H9 (cell line): ENCODE data around the gene SPPL3. TPM values are rescaled to one million over a fixed set of nuclear protein-coding genes. Genes with fewer than 3 reads are reported as not detected.

Source experiments
- DNase-seq: peaks from one replicate; pipeline ENCODE4 v3.0.0-alpha.2; 2017
- H2AFZ ChIP-seq: one replicate; pipeline ENCODE4 v1.6.1; 2013; ENCODE audit warnings: mild to moderate bottlenecking, low read length, control low read depth, moderate library complexity
- H2AK5ac ChIP-seq: 2 replicates; pipeline ENCODE4 v1.6.1; 2013; ENCODE audit warnings: low read length, control low read depth, mixed read lengths; ENCODE audit not compliant: insufficient read length
- H2BK120ac ChIP-seq: one replicate; pipeline ENCODE4 v1.6.1; 2013; ENCODE audit warnings: low read depth, mild to moderate bottlenecking, low read length, control low read depth, inconsistent platforms; ENCODE audit not compliant: poor library complexity, severe bottlenecking
- H2BK12ac ChIP-seq: 2 replicates; pipeline ENCODE4 v1.6.1; 2013; ENCODE audit warnings: low read length, control low read depth, mixed read lengths, low read depth; ENCODE audit not compliant: insufficient read length
- H2BK15ac ChIP-seq: 2 replicates; pipeline ENCODE4 v1.6.1; 2013; ENCODE audit warnings: low read depth, low read length, control low read depth
- H2BK20ac ChIP-seq: one replicate; pipeline ENCODE4 v1.6.1; 2013; ENCODE audit warnings: low read depth, mild to moderate bottlenecking, low read length, control low read depth, inconsistent platforms; ENCODE audit not compliant: poor library complexity, severe bottlenecking
- H2BK5ac ChIP-seq: 2 replicates; pipeline ENCODE4 v1.6.1; 2013; ENCODE audit warnings: low read length, control low read depth, mixed read lengths; ENCODE audit not compliant: insufficient read length
- H3K14ac ChIP-seq: 2 replicates; pipeline ENCODE4 v1.6.1; 2013; ENCODE audit warnings: low read length, control low read depth; ENCODE audit not compliant: insufficient read depth
- H3K18ac ChIP-seq: 2 replicates; pipeline ENCODE4 v1.6.1; 2013; ENCODE audit warnings: low read depth, mild to moderate bottlenecking, mixed read lengths, low read length, control low read depth; ENCODE audit not compliant: insufficient read length
- H3K23ac ChIP-seq: 2 replicates; pipeline ENCODE4 v1.6.1; 2013; ENCODE audit warnings: low read length, control low read depth, mixed read lengths, low read depth; ENCODE audit not compliant: insufficient read length
- H3K23me2 ChIP-seq: 2 replicates; pipeline ENCODE4 v1.6.1; 2013; ENCODE audit warnings: low read depth, mild to moderate bottlenecking, mixed read lengths, low read length, control low read depth; ENCODE audit not compliant: insufficient read length, poor library complexity, severe bottlenecking
- H3K27ac ChIP-seq: 2 replicates; pipeline ENCODE4 v1.5.1; 2013; ENCODE audit warnings: low read length, control low read depth, mixed read lengths, low read depth; ENCODE audit not compliant: insufficient read length
- H3K27me3 ChIP-seq: 2 replicates; pipeline ENCODE4 v1.6.1; 2013; ENCODE audit warnings: low read length, control low read depth, inconsistent platforms; ENCODE audit not compliant: insufficient read depth
- H3K4ac ChIP-seq: 2 replicates; pipeline ENCODE4 v1.6.1; 2013; ENCODE audit warnings: low read depth, mild to moderate bottlenecking, control low read depth, inconsistent platforms, low read length, moderate library complexity
- H3K4me1 ChIP-seq: 2 replicates; pipeline ENCODE4 v1.6.1; 2013; ENCODE audit warnings: low read length, control low read depth, inconsistent platforms; ENCODE audit not compliant: insufficient read depth
- H3K4me2 ChIP-seq: 2 replicates; pipeline ENCODE4 v1.6.1; 2013; ENCODE audit warnings: low read length, control low read depth, mixed read lengths; ENCODE audit not compliant: insufficient read length, insufficient read depth
- H3K56ac ChIP-seq: 2 replicates; pipeline ENCODE4 v1.6.1; 2013; ENCODE audit warnings: low read depth, mild to moderate bottlenecking, mixed read lengths, low read length, control low read depth; ENCODE audit not compliant: insufficient read length
- H3K79me1 ChIP-seq: 2 replicates; pipeline ENCODE4 v1.6.1; 2013; ENCODE audit warnings: low read depth, mild to moderate bottlenecking, moderate library complexity, low read length, control low read depth, inconsistent platforms; ENCODE audit not compliant: insufficient read depth, poor library complexity, severe bottlenecking
- H3K79me2 ChIP-seq: 2 replicates; pipeline ENCODE4 v1.6.1; 2013; ENCODE audit warnings: low read length, control low read depth, inconsistent platforms; ENCODE audit not compliant: insufficient read depth
- H3K9ac ChIP-seq: 2 replicates; pipeline ENCODE4 v1.6.1; 2013; ENCODE audit warnings: low read length, control low read depth, mixed read lengths; ENCODE audit not compliant: insufficient read length; ENCODE audit errors: extremely low read depth
- H3K9me3 ChIP-seq: one replicate; pipeline ENCODE4 v1.6.1; 2013; ENCODE audit warnings: low read depth, low read length, inconsistent platforms; ENCODE audit not compliant: control insufficient read depth
- H3T11ph ChIP-seq: one replicate; pipeline ENCODE4 v1.6.1; 2013; ENCODE audit warnings: mild to moderate bottlenecking, low read length, control low read depth, inconsistent platforms
- H4K20me1 ChIP-seq: one replicate; pipeline ENCODE4 v1.6.1; 2013; ENCODE audit not compliant: control insufficient read depth, insufficient read length, insufficient read depth
- H4K5ac ChIP-seq: 2 replicates; pipeline ENCODE4 v1.6.1; 2013; ENCODE audit warnings: low read depth, mild to moderate bottlenecking, mixed read lengths, low read length, control low read depth; ENCODE audit not compliant: insufficient read length
- H4K8ac ChIP-seq: replicated peaks from 2 replicates; pipeline ENCODE4 v1.6.1; 2013; ENCODE audit warnings: low read length, control low read depth, mixed read lengths, low read depth; ENCODE audit not compliant: insufficient read length
- H4K91ac ChIP-seq: 2 replicates; pipeline ENCODE4 v1.6.1; 2013; ENCODE audit warnings: low read depth, mild to moderate bottlenecking, moderate library complexity, mixed read lengths, low read length, control low read depth; ENCODE audit not compliant: insufficient read length
- H3K27ac Mint-ChIP-seq, 3 experiments: 2 replicates in 2 of 3; 3 replicates in 1 of 3; pipeline ENCODE4 v1.8.0; 2020 to 2021; ENCODE audit warnings: mixed read lengths in 3 of 3, mild to moderate bottlenecking in 1 of 3, moderate library complexity in 1 of 3
- H3K27me3 Mint-ChIP-seq: 2 replicates; pipeline ENCODE4 v1.8.0; 2021; ENCODE audit warnings: low read depth, mild to moderate bottlenecking, moderate library complexity, mixed read lengths
- H3K36me3 Mint-ChIP-seq, 3 experiments: 2 replicates in 2 of 3; 3 replicates in 1 of 3; pipeline ENCODE4 v1.8.0; 2020 to 2021; ENCODE audit warnings: low read depth in 3 of 3, mixed read lengths in 3 of 3; ENCODE audit not compliant: insufficient read depth in 1 of 3
- H3K4me1 Mint-ChIP-seq, 2 experiments: 2 replicates each; pipeline ENCODE4 v1.8.0; 2020; ENCODE audit warnings: mixed read lengths in 2 of 2
- H3K4me3 Mint-ChIP-seq, 2 experiments: 2 replicates in 1 of 2; 3 replicates in 1 of 2; pipeline ENCODE4 v1.8.0; 2020 to 2021; ENCODE audit warnings: mild to moderate bottlenecking in 2 of 2, mixed read lengths in 2 of 2, moderate library complexity in 1 of 2
- H3K9me3 Mint-ChIP-seq, 2 experiments: 2 replicates in 1 of 2; 3 replicates in 1 of 2; pipeline ENCODE4 v1.8.0; 2020; ENCODE audit warnings: mild to moderate bottlenecking in 2 of 2, mixed read lengths in 2 of 2, moderate library complexity in 1 of 2
- WGBS: extraction: QIAGEN DNeasy Blood & Tissue Kit; methylation state at CpG from one replicate; pipeline ENCODE4 v1.1.7; 2013; ENCODE audit warnings: missing lambda C conversion rate, low lambda C conversion rate, mixed read lengths; ENCODE audit not compliant: insufficient read length; ENCODE audit errors: extremely low coverage; 5-methylcytosine and 5-hydroxymethylcytosine counted together
- total RNA-seq: library from RNA; stranded (reverse); gene quantifications from 2 replicates; pipeline ENCODE4 v1.2.1, GENCODE V29; 2021
- TF ChIP-seq, protein P1 (sequence below): fragments of 200-600 bp; sonication (generic); conservative IDR thresholded peaks from 3 replicates; pipeline ENCODE4 v1.8.0; 2021; ENCODE audit warnings: antibody characterized with exemption, mild to moderate bottlenecking

The SPPL3 gene
- total RNA-seq, 1 experiment from 2014 or later: 46.3 TPM

DNA sequence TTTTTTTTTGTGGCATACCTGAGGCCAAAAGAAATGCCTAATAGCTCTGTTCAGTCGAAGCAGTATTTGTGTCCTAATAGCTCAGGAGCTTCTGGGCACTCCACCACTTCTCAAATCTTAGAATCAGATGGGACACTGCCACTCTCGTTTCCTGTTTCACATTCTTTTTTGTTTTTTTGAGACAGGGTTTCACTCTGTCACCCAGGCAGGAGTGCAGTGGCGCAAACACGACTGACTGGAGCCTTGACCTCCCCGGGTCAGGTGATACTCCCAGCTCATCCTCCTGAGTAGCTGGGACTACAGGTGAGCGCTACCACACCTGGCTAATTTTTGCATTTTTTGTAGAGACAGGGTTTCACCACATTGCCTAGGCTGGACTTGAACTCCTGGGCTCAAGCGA is 52.7 kb downstream of the SPPL3 start:
- no peaks in the 10 kb centered on the region for H4K20me1 ChIP-seq
- H2AK5ac ChIP-seq: no peak overlapping the region

More for the DNA sequence above, 52.7 kb downstream of the SPPL3 start:
- no peak for DNase-seq
- no peaks in the 10 kb centered on the region for H3K9me3 Mint-ChIP-seq
- Histone ChIP-seq H2BK15ac (no peak overlapping the region), H3T11ph (no peak overlapping the region), H2BK20ac (no peak overlapping the region), H3K27me3 (no peaks in the 10 kb centered on the region), H3K4me1 (no peaks in the 10 kb centered on the region), H3K9me3 (no peaks in the 10 kb centered on the region), H3K4ac (no peak overlapping the region), H2BK12ac (no peak overlapping the region), H3K18ac (no peak overlapping the region), H4K5ac (no peak overlapping the region), H2BK5ac (no peak overlapping the region), H3K9ac (no peak overlapping the region), H4K8ac (no peak overlapping the region), H4K91ac (no peak overlapping the region), H3K79me2 (peaks cover 3% of the 10 kb centered on the region; the same call in 1 of the 2 replicates), H3K56ac (no peak overlapping the region), H2AFZ (no peak overlapping the region), H3K4me2 (no peak overlapping the region), H3K27ac (no peak overlapping the region), H3K23ac (no peak overlapping the region), H3K23me2 (no peaks in the 10 kb centered on the region), H2BK120ac (no peak overlapping the region), H3K79me1 (no peaks in the 10 kb centered on the region), H3K14ac (no peak overlapping the region)
- H3K4me1 Mint-ChIP-seq: peaks cover 3 to 8% of the 10 kb centered on the region in 2 experiments; a peak in 3 of 4 replicates
- no peaks in the 10 kb centered on the region for H3K27me3 Mint-ChIP-seq
- peak overlapping the region in 2 of 3 experiments; percentile 9 to 80; a peak in 5 of 7 replicates for H3K27ac Mint-ChIP-seq
- TF ChIP-seq, protein P1, sequence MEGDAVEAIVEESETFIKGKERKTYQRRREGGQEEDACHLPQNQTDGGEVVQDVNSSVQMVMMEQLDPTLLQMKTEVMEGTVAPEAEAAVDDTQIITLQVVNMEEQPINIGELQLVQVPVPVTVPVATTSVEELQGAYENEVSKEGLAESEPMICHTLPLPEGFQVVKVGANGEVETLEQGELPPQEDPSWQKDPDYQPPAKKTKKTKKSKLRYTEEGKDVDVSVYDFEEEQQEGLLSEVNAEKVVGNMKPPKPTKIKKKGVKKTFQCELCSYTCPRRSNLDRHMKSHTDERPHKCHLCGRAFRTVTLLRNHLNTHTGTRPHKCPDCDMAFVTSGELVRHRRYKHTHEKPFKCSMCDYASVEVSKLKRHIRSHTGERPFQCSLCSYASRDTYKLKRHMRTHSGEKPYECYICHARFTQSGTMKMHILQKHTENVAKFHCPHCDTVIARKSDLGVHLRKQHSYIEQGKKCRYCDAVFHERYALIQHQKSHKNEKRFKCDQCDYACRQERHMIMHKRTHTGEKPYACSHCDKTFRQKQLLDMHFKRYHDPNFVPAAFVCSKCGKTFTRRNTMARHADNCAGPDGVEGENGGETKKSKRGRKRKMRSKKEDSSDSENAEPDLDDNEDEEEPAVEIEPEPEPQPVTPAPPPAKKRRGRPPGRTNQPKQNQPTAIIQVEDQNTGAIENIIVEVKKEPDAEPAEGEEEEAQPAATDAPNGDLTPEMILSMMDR: no peak
- H3K36me3 Mint-ChIP-seq: no peaks in the 10 kb centered on the region
- WGBS: no CpG with 5 or more reads among the region's 7 CpGs
- no peak overlapping the region for H3K4me3 Mint-ChIP-seq
